Epithelial cell of esophagus (primary cell): ENCODE data around the gene GALNT9.

Source experiments
- DNase-seq: peaks from one replicate; pipeline ENCODE4 v3.0.0; 2010; ENCODE audit warnings: low read depth
- H3K4me3 ChIP-seq: 2 replicates; pipeline ENCODE4 v1.5.1; 2011; ENCODE audit warnings: mild to moderate bottlenecking, low read length, control low read depth
- CTCF ChIP-seq: IDR thresholded peaks from 2 replicates; pipeline ENCODE4 v1.5.1; 2011; ENCODE audit warnings: low read depth, mild to moderate bottlenecking, low read length, control low read depth, inconsistent platforms; ENCODE audit not compliant: insufficient read depth; ENCODE audit errors: missing control alignments

GALNT9 gene

DNA sequence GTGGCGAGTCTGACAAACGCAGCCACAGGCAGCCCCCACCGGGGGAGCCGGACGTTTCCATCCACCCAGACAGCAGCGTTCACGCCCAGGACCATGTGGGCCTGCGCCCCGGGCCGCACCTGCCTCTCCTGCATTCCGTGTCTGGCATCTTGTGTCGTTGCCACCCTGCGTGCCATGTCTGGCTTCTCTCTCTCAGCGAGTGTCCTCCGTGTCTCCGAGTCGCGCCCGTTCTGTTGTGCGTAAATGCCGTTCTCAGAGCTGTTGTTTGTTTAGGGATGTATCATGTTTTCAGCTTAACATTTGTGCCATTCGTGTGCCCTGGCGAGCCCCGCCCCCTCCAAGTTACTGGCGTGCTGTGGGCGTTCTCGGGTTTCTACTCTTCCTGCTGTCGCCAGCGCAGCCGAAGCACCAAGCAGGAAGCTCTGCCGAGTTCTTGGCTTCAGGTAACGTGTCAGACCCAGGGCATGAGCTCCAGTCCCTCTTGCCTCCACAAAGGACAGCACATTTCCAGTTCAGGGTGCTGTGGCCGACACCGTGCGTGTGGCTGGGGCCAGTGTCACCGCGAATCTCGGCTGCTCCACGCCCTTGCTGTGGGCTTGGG, 150.5 kb downstream of the GALNT9 start:
- H3K4me3 ChIP-seq, result no peak overlapping the region
- no peak for DNase-seq
- no peak for TF ChIP-seq CTCF

- TF ChIP-seq CTCF, result no peak
- H3K4me3 ChIP-seq, result no peak overlapping the region
- DNase-seq, result no peak
These were observed 151.1 kb downstream of the GALNT9 start for GRCh38 chr12:132178316-132178715.

GRCh38 chr12:132176920-132177551, 152.4 kb downstream of the GALNT9 start:
- DNase-seq, result no peak

GRCh38 chr12:132176385-132176919, 152.9 kb downstream of the GALNT9 start:
- no peak for TF ChIP-seq CTCF
- no peak overlapping the region for H3K4me3 ChIP-seq
- DNase-seq, result no peak

More at GRCh38 chr12:132176920-132177551, 152.4 kb downstream of the GALNT9 start:
- no peak overlapping the region for H3K4me3 ChIP-seq
- TF ChIP-seq CTCF, result no peak

- no peak for DNase-seq
- no peak for TF ChIP-seq CTCF
- H3K4me3 ChIP-seq, result no peak overlapping the region
These were observed 153.6 kb downstream of the GALNT9 start for GRCh38 chr12:132175496-132176384.

- no peak for DNase-seq
- no peak overlapping the region for H3K4me3 ChIP-seq
- no peak for TF ChIP-seq CTCF
These were observed 154.4 kb downstream of the GALNT9 start for GRCh38 chr12:132174839-132175490.
